ENCODE measurements around the gene CNTD1. TPM values are rescaled to one million over a fixed set of nuclear protein-coding genes. Genes with fewer than 3 reads are reported as not detected.

The CNTD1 gene
- total RNA-seq, 4 donors from 2014 or later = 0.20 to 0.93 (median 0.78) TPM; not detected in 1

GRCh38 chr17:42783062-42783790 is 15.4 kb upstream of the CNTD1 start:
- TF ChIP-seq EP300 (IDR thresholded peaks at IDR 0.05) (no peak), CTCF (IDR thresholded peaks at IDR 0.05) (no peak), POLR2A (IDR thresholded peaks at IDR 0.05) (no peak), POLR2AphosphoS5 (IDR thresholded peaks at IDR 0.05) (no peak)
- Histone ChIP-seq H3K9me3 (no peaks in the 10 kb centered on the region), H3K4me3 (no peak overlapping the region), H3K27me3 (peaks cover 58% of the 10 kb centered on the region), H3K27ac (no peak overlapping the region), H3K36me3 (peaks cover 0 to 16% of the 10 kb centered on the region in 2 donors), H3K4me1 (peaks cover 0 to 61% (median 6%) of the 10 kb centered on the region in 3 donors)
- 25 to 43% methylated on average over 5 to 6 of the region's 9 CpGs for WGBS, 2 donors (ENCODE audit: low coverage in 1 of 2)
- ATAC-seq = no peak

GRCh38 chr17:42783791-42784138 is 14.9 kb upstream of the CNTD1 start:
- no CpG with 5 or more reads among the region's 22 CpGs for WGBS, 2 donors (ENCODE audit: low coverage in 1 of 2)
- no peaks in the 10 kb centered on the region for H3K9me3 ChIP-seq
- H3K27ac ChIP-seq = no peak overlapping the region

DNA sequence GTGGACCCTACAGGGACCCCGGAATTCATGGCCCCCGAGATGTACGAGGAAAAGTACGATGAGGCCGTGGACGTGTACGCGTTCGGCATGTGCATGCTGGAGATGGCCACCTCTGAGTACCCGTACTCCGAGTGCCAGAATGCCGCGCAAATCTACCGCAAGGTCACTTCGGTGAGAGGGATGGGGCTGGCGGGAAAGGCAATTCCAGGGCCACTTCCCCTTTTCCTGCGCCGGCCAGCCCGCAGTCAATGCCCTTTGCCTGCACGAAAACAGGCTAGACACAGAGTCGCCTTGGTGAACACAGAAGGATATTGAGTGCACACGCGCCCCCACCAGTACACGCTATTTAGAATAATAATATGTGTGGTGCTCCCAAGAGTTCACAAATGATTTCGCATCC is 14.3 kb upstream of the CNTD1 start:
- WGBS, 2 donors (ENCODE audit: low coverage in 1 of 2) = 28 to 49% methylated on average over 20 to 23 of the region's 25 CpGs
- Histone ChIP-seq H3K27ac (no peak overlapping the region), H3K27me3 (peaks cover 58% of the 10 kb centered on the region), H3K4me1 (peaks cover 0 to 61% (median 6%) of the 10 kb centered on the region in 3 donors), H3K36me3 (peaks cover 0 to 5% of the 10 kb centered on the region in 2 donors), H3K4me3 (no peak overlapping the region), H3K9me3 (no peaks in the 10 kb centered on the region)
- TF ChIP-seq POLR2A (IDR thresholded peaks at IDR 0.05) (no peak), EP300 (IDR thresholded peaks at IDR 0.05) (no peak), CTCF (IDR thresholded peaks at IDR 0.05) (no peak), POLR2AphosphoS5 (IDR thresholded peaks at IDR 0.05) (no peak)
- ATAC-seq = no peak

More at GRCh38 chr17:42783791-42784138, 14.9 kb upstream of the CNTD1 start:
- TF ChIP-seq POLR2A (IDR thresholded peaks at IDR 0.05) (no peak), POLR2AphosphoS5 (IDR thresholded peaks at IDR 0.05) (no peak), EP300 (IDR thresholded peaks at IDR 0.05) (no peak), CTCF (IDR thresholded peaks at IDR 0.05) (no peak)
- Histone ChIP-seq H3K27me3 (peaks cover 58% of the 10 kb centered on the region), H3K4me1 (peaks cover 0 to 61% (median 6%) of the 10 kb centered on the region in 3 donors), H3K36me3 (peaks cover 0 to 11% of the 10 kb centered on the region in 2 donors), H3K4me3 (no peak overlapping the region)
- ATAC-seq = no peak

GRCh38 chr17:42784811-42785592 is 13.7 kb upstream of the CNTD1 start:
- TF ChIP-seq POLR2AphosphoS5 (IDR thresholded peaks at IDR 0.05) (no peak), CTCF (IDR thresholded peaks at IDR 0.05) (no peak), EP300 (IDR thresholded peaks at IDR 0.05) (no peak), POLR2A (IDR thresholded peaks at IDR 0.05) (no peak)
- H3K27me3 ChIP-seq = peaks cover 58% of the 10 kb centered on the region
- no peak overlapping the region for H3K4me3 ChIP-seq
- 12 to 48% methylated on average over 8 to 10 of the region's 52 CpGs for WGBS, 2 donors (ENCODE audit: low coverage in 1 of 2)
- H3K36me3 ChIP-seq = no peaks in the 10 kb centered on the region
- H3K27ac ChIP-seq = no peak overlapping the region
- no peaks in the 10 kb centered on the region for H3K9me3 ChIP-seq
- ATAC-seq = no peak
- H3K4me1 ChIP-seq = peaks cover 0 to 55% (median 6%) of the 10 kb centered on the region in 3 donors
